Type B pancreatic cell (in vitro differentiated cells): ENCODE measurements around the gene SLC35G3. TPM values are rescaled to one million over a fixed set of nuclear protein-coding genes. Genes with fewer than 3 reads are reported as not detected.
A peak's percentile ranks its signal among the peaks of the same experiment; 100 is the strongest.
"Not testable (repeated sequence)": the region's sequence is repeated elsewhere in the genome, so short reads cannot be mapped to it uniquely, and the experiment has no call there.

ENCODE experiments used
- DNase-seq: peaks from one replicate; pipeline ENCODE4 v3.0.0; 2021; ENCODE audit warnings: mixed read lengths; ENCODE audit not compliant: unreplicated experiment; ENCODE audit errors: extremely low spot score
- H3K27ac Mint-ChIP-seq: 2 replicates; pipeline ENCODE4 v1.8.0; 2021; ENCODE audit warnings: mild to moderate bottlenecking, mixed read lengths
- H3K27me3 Mint-ChIP-seq: 2 replicates; pipeline ENCODE4 v1.8.0; 2021; ENCODE audit warnings: mixed read lengths
- H3K36me3 Mint-ChIP-seq: 2 replicates; pipeline ENCODE4 v1.8.0; 2021; ENCODE audit warnings: mixed read lengths
- H3K4me1 Mint-ChIP-seq: one replicate; pipeline ENCODE4 v1.8.0; 2021; ENCODE audit warnings: mixed read lengths; ENCODE audit not compliant: unreplicated experiment
- H3K4me3 Mint-ChIP-seq: 2 replicates; pipeline ENCODE4 v1.8.0; 2021; ENCODE audit warnings: mild to moderate bottlenecking, mixed read lengths
- H3K9me3 Mint-ChIP-seq: 2 replicates; pipeline ENCODE4 v1.8.0; 2021; ENCODE audit warnings: mixed read lengths
- long read RNA-seq: library from polyadenylated mRNA; unstranded; transcript quantifications from one replicate; pipeline ENCODE4 v2.0.0, GENCODE V29; 2020
- total RNA-seq: library from RNA; stranded (reverse); gene quantifications from 2 replicates; pipeline ENCODE4 v1.2.1, GENCODE V29; 2021; ENCODE audit warnings: low replicate concordance
- TF ChIP-seq, protein P1 (sequence below): fragments of 200-600 bp; sonication (generic); conservative IDR thresholded peaks from 2 replicates; pipeline ENCODE4 v1.5.0; 2021; ENCODE audit warnings: antibody characterized with exemption, mild to moderate bottlenecking

Gene SLC35G3
- total RNA-seq: not detected in 2 replicates
- long read RNA-seq: 0 reads

DNA sequence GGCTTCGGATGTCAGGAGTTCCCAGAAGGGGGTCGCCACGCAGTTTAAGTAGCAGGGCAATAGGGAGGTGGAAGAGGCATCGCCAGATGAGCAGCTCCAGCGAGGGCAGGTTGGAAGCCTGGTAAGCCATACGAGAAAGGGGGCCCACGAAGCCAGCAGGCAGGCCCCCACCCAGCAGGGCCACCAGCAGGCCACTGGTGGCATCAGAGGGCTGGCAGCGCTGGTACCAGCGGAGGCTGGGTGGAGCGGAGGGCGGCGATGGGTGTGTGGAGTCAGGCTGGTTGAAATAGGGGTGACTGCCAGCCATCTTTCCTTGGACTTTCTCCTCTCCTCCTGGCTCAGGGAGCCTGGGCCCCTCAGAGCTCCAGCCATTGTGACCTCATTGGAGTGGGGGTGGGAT lies at the start of gene SLC35G3:
Gene SLC35G3 (minus strand): TSS at position 393 of the 400 bp plus-strand sequence. CDS start 86 bp downstream, at position 307.
- H3K4me3 Mint-ChIP-seq, H3K36me3 Mint-ChIP-seq, H3K4me1 Mint-ChIP-seq, H3K27me3 Mint-ChIP-seq, DNase-seq, H3K9me3 Mint-ChIP-seq, H3K27ac Mint-ChIP-seq: not testable (repeated sequence)

DNA sequence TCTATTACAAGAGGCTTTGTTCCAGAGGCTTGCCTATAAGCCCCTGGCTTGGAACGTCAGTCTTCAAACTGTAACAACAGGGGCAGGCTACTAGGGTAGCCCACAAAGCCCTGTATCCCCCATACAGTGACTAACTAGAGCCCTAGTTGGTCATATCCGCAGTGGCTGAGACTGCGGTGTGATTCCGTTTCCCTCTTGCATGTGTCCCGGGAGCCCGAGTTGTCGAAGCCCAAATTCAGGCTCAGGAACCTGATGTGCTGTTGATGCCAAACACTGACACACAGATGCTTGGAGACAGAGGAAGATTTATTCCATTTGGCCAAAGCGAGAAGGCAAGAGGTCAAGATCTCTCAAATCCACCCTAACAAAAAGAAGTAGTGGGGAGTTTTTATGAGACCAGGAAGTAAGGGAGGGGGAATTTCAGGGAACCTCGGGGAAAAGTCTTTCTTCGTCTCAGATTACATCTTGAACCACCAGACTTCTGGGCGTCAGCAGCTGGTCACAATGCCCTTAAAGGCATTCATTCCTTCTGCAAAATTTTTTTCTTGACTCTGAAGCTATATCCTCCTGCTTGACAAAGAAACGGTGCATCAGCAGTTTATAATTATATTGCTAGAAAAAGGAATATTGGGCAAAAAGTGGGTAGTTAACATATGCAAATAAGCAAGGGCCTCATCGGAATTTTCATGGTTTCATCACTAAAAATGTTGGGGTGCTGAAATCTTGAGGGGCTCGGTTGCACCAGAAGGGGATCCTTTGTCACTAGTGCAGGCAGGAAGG lies 49.6 kb upstream of the SLC35G3 start:
- DNase-seq: no peak
- peaks cover 7% of the 10 kb centered on the region for H3K36me3 Mint-ChIP-seq
- H3K27ac Mint-ChIP-seq: peak overlapping the region; percentile 94
- H3K4me3 Mint-ChIP-seq: peak overlapping the region; percentile 98
- peaks cover 27% of the 10 kb centered on the region for H3K4me1 Mint-ChIP-seq
- H3K27me3 Mint-ChIP-seq: peaks cover under 1% of the 10 kb centered on the region
- H3K9me3 Mint-ChIP-seq: no peaks in the 10 kb centered on the region
- TF ChIP-seq, protein P1, sequence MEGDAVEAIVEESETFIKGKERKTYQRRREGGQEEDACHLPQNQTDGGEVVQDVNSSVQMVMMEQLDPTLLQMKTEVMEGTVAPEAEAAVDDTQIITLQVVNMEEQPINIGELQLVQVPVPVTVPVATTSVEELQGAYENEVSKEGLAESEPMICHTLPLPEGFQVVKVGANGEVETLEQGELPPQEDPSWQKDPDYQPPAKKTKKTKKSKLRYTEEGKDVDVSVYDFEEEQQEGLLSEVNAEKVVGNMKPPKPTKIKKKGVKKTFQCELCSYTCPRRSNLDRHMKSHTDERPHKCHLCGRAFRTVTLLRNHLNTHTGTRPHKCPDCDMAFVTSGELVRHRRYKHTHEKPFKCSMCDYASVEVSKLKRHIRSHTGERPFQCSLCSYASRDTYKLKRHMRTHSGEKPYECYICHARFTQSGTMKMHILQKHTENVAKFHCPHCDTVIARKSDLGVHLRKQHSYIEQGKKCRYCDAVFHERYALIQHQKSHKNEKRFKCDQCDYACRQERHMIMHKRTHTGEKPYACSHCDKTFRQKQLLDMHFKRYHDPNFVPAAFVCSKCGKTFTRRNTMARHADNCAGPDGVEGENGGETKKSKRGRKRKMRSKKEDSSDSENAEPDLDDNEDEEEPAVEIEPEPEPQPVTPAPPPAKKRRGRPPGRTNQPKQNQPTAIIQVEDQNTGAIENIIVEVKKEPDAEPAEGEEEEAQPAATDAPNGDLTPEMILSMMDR: no peak

DNA sequence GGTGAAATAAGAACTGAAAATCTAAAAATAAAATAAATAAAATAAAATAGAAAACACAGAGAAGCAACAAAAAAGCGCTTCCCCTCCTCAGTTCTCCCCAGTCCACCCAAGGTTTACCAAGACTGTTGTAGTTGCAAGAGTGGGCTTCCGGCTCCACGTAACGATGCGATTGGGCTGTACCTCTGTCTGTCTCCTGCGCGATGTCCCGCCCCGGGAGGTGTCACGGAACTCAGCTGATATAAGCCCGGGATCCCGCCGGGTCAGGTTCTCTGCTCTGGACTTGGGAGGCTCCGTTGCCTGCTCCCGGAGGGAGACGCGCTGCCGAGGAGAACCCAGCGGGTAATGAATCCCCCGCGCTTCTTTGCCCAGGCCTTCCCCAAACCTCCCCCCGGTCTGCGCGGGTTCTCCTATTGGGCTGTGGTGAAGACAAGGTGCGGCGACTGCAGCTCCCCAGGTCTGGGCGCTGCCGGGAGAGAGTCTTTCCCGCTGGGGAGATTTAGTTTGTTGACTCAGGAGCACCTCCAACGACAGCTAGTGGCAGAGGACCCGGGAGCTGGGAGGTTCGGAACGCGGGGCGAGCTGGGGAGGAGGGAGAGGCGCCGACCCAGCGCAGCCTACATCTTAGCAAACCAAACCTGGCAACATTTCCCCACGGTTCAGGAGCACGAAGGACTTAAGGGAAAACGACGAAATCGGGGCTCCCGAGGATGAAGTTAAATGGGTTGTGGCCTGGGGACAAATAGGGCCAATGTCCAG lies 48.8 kb upstream of the SLC35G3 start, which contains the start of gene SLFN5:
Gene SLFN5 (plus strand): TSS at position 268 of the 756 bp plus-strand sequence. CDS start 15,619 bp downstream, outside the sequence.
- peaks cover 7% of the 10 kb centered on the region for H3K36me3 Mint-ChIP-seq
- H3K4me1 Mint-ChIP-seq: peaks cover 27% of the 10 kb centered on the region
- H3K27me3 Mint-ChIP-seq: peaks cover 5% of the 10 kb centered on the region
- H3K9me3 Mint-ChIP-seq: no peaks in the 10 kb centered on the region
- peak; percentile 87 for DNase-seq
- TF ChIP-seq, protein P1: no peak
- H3K4me3 Mint-ChIP-seq: peak within 1 kb of the TSS; percentile 98
- peak within 1 kb of the TSS; percentile 94 for H3K27ac Mint-ChIP-seq

DNA sequence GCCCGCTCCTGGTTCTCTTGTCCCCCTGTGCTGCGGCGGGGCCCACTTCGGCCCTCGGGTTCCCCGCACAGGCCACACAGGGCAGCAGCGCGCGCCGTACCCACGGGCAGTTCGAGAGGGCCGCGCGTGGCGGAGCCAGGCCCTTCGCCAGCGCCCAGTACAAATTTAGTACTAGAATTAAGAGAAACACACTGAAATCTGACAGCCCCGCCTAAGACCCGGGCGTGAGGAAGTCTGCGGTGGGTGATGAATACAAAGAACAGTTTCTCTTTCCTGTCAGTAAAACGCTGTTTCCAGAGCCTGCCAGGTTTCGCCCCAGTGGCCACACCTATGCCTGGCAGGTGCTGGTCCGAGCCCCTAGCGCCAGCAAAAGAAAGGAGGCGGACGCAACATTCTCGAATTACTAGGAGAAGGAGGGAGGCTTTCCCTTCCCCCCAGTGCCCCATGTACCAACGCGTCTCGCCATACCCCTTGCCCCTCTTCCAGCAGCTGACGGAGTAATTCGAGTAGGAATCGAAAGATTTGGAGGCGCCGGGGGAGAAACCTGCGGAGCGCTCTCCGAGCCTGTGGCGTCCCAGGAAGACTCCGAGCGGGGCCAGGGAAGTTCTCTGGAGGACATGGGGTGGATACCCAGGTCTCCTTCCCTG lies 48.1 kb upstream of the SLC35G3 start:
- DNase-seq: peak; percentile 72
- peak overlapping the region; percentile 98 for H3K4me3 Mint-ChIP-seq
- no peaks in the 10 kb centered on the region for H3K9me3 Mint-ChIP-seq
- peak overlapping the region; percentile 94 for H3K27ac Mint-ChIP-seq
- H3K27me3 Mint-ChIP-seq: peaks cover 5% of the 10 kb centered on the region
- peaks cover 7% of the 10 kb centered on the region for H3K36me3 Mint-ChIP-seq
- peaks cover 27% of the 10 kb centered on the region for H3K4me1 Mint-ChIP-seq
- TF ChIP-seq, protein P1: peak; percentile 68

DNA sequence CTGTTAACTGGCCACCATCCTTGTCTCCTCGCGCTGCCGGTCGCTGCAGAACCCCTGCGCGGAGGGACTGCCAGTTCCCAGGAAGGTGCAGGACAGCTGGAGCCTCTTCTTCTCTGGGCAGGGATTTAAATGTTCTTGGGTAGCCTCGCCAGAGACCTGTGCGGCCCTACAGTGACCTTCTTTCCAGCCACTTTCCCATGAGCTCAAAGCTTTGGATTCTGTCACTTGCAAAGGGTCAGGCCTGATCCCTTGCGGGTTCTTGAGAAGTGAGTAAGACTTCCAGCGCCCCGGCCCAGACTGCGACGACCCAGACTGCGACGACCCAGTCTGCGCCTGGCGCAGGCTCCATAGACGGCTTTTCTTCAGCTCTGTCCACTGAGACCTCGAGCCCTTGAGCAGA lies 47.3 kb upstream of the SLC35G3 start:
- peak overlapping the region; percentile 94 for H3K27ac Mint-ChIP-seq
- TF ChIP-seq, protein P1: no peak
- no peak for DNase-seq
- H3K36me3 Mint-ChIP-seq: peaks cover 7% of the 10 kb centered on the region
- H3K9me3 Mint-ChIP-seq: no peaks in the 10 kb centered on the region
- H3K27me3 Mint-ChIP-seq: peaks cover 5% of the 10 kb centered on the region
- H3K4me1 Mint-ChIP-seq: peaks cover 27% of the 10 kb centered on the region
- peak overlapping the region; percentile 98 for H3K4me3 Mint-ChIP-seq
